Amniotic epithelial cell (primary cell): Measurements from ENCODE around the gene USP32.
"Not testable (repeated sequence)": the region's sequence is repeated elsewhere in the genome, so short reads cannot be mapped to it uniquely, and the experiment has no call there.

Experiments used
- DNase-seq: peaks from one replicate; pipeline ENCODE4 v3.0.0-alpha.2; 2010; ENCODE audit warnings: low read depth

Gene USP32

GRCh38 chr17:60403523-60403810 lies 11.5 kb upstream of the USP32 start:
- no peak for DNase-seq

GRCh38 chr17:60401819-60402218 lies 9.9 kb upstream of the USP32 start:
- no peak for DNase-seq

DNA sequence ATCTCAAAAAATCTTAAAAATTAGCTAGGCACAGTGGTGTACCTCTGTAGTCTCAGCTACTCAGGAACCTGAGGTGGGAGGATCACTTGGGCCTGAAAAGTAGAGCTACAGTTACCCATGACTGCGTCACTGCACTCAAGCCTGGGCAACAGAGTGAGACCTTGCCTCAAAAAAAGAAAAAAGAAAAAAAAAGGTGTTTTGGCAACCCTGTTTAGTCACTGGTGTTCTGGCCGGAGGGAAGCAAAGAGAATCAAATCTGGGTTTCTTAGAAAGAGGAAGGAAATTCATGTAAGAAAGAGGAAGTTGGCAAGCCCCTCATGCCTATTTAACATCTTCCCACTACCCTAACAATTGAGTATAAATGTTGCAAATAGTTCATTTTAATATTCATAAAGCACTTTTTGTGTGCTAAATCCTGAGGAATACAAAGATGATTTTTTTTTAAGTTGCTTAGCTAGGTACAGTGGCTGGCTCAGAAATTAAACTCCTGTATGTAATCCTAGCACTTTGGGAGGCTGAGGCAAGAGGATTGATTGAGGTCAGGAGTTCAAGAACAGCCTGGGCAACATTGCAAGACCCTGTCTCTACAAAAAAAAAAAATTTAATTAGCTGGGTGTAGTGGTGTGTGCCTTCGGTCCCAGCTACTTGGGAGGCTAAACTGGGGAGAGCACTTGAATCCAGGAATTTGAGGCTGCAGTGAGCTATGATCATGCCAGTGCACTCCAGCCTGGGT lies 6.5 kb upstream of the USP32 start:
- no peak for DNase-seq

DNA sequence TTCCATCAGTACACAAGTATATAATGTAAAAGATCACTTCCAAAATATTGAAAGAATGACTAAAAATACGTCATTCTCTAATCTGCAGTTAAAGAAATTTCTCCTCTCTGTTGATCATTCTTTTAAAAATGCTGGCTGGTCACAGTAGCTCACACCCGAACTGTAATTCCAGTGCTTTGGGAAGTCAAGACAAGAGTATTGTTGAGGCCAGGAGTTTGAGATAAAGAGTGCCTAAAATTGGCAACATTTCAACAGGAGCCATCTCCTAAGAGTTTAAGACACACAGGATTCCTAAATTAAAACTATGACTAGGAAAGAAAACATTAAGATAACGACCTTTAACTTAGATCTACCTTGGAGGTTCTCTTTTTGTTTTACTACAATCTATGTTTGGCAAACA lies 4.5 kb upstream of the USP32 start:
- DNase-seq, result no peak

- no peak for DNase-seq
These were observed 3.7 kb upstream of the USP32 start for GRCh38 chr17:60395508-60396065.

GRCh38 chr17:60393840-60394723 lies 2.1 kb upstream of the USP32 start:
- DNase-seq, result no peak

DNA sequence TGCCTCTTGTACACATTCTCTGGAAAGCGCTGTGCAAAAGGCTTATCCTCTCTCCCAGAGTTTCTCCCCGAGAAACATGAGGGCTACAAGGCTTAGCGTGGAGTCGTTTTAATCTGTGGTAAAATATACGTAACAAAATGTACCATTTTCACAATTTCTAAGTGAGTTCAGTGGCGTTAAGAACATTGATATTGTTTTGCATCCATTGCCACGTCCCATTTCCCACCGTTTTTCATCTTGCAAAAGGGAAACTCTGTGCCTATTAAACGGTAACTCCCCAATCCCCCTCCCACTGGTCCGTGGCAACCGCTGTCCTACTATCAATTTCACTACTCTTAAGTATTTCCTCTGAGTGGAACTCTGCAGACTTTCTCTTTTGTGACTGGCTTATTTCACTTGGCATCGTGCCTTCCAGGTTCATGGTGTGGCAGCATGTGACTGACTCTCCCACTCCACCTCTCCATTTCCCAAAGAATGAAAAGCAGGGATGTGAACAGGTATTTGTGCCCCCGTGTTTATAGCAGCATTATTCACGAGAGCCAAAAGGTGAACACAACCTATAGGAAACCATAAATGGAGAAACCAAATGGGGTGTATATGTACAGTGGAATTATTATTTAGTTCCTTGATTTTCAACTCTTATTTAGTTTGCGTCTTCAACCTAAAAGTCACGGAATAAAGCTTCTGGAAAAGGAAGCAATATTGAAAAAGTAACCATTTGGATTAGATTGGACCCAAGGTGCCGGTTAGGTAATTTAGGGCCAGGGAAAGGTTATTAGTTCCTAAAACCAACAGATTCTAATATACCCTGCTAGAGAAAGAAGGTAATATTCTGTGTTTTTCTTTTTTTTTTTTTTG lies 1.1 kb upstream of the USP32 start:
- DNase-seq, result peak; percentile 49

GRCh38 chr17:60391471-60392041 lies 377 bp downstream of the USP32 start:
- DNase-seq, result no peak

- DNase-seq, result peak; percentile 48
These were observed 935 bp downstream of the USP32 start for GRCh38 chr17:60390925-60391470.

- peak; percentile 78 for DNase-seq
These were observed 1.7 kb downstream of the USP32 start for GRCh38 chr17:60390186-60390585.

DNA sequence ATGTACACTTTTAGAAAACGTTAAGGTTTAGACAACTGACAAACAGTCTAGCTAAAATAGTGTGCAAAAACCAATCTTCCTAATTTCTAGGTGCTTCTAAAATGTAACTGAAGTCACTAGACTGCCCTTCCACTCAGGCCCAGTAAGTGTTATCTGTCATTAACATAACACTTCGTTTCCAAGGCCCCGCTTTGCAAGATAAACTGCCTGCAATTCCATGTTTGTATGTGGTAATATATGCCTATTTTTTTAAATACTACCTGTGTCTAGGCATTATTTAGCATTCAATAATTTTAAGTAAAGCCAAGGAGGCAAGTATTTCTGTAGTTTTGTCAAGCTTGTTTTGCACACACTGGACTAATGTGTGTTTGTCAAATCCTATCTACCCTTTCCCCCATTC lies 3.2 kb downstream of the USP32 start:
- no peak for DNase-seq

GRCh38 chr17:60387666-60388065 lies 4.3 kb downstream of the USP32 start:
- no peak for DNase-seq

GRCh38 chr17:60386147-60387058 lies 5.5 kb downstream of the USP32 start:
- DNase-seq, result no peak

GRCh38 chr17:60384921-60385320 lies 7.0 kb downstream of the USP32 start:
- not testable (repeated sequence) for DNase-seq

DNA sequence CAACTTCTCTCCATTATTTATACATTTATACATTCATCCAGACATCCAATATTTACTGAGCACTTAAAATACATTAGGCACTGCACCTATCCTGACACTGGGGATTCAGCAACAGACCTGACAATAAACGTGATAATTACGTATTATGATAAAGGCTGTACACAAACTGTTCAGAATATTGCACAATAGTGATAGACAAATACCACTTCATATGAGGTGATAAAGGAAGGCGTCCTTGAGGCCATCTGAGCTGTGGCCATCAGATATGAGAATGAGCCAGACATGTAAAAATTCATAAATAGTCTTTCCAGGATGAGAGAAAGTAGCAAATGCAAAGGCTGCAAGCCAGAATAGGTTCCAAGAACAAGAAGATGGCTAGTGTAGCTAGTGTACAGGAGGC lies 8.6 kb downstream of the USP32 start:
- no peak for DNase-seq

- DNase-seq, result no peak
These were observed 10.0 kb downstream of the USP32 start for GRCh38 chr17:60381958-60382357.

DNA sequence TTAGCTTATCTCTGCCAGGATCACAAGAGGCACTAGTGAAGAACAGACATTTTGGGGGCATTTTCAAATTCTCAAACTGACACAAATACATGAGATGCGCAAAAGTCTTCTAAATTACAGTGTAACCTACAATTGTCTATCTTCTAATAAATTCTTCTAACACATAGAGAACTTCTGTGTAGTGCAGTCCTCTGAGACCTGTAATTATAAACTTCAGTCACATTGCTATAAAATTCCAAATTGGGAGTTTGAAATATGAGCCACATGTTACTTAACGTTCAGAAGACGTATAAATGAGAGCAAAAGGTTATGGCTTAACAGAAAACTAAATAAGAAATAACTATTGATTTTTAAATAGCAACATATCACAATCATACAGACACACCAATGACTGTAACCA lies 12.5 kb downstream of the USP32 start:
- DNase-seq, result not testable (repeated sequence)

GRCh38 chr17:60378187-60378586 lies 13.7 kb downstream of the USP32 start:
- not testable (repeated sequence) for DNase-seq

GRCh38 chr17:60372790-60373483 lies 19.0 kb downstream of the USP32 start:
- peak; percentile 86 for DNase-seq
